Activated T-cell treated with anti-CD3 and anti-CD28 coated beads, Interleukin-2, amount 50 U/mL, for 4 hours (primary cell): ENCODE results near the gene CHRNG. TPM values are rescaled to one million over a fixed set of nuclear protein-coding genes. Genes with fewer than 3 reads are reported as not detected.
"Not testable (repeated sequence)": the region's sequence is repeated elsewhere in the genome, so short reads cannot be mapped to it uniquely, and the experiment has no call there.

Experiments
- ATAC-seq, 2 donors: fragments of 200-7000 bp; cut with Tn5 transposase; one replicate each; pipeline ENCODE4 v1.10.0; 2021
- DNase-seq: peaks from one replicate; pipeline ENCODE4 v3.0.0-alpha.2; 2020
- H3K27me3 Mint-ChIP-seq: one replicate; pipeline ENCODE4 v1.8.0; 2021; ENCODE audit warnings: low read depth, mixed read lengths
- H3K36me3 Mint-ChIP-seq: one replicate; pipeline ENCODE4 v1.8.0; 2022; ENCODE audit warnings: mixed read lengths; ENCODE audit not compliant: insufficient read depth
- H3K4me1 Mint-ChIP-seq: one replicate; pipeline ENCODE4 v1.8.0; 2021; ENCODE audit warnings: low read depth, mixed read lengths
- H3K4me3 Mint-ChIP-seq: one replicate; pipeline ENCODE4 v1.8.0; 2021; ENCODE audit warnings: mild to moderate bottlenecking, moderate library complexity, mixed read lengths
- H3K9me3 Mint-ChIP-seq: one replicate; pipeline ENCODE4 v1.8.0; 2021; ENCODE audit warnings: mixed read lengths
- total RNA-seq, 3 donors: library from RNA; stranded (reverse); gene quantifications; one replicate each; pipeline ENCODE4 v1.2.1, GENCODE V29; 2021

Gene CHRNG
- total RNA-seq, 3 donors from 2014 or later = not detected

DNA sequence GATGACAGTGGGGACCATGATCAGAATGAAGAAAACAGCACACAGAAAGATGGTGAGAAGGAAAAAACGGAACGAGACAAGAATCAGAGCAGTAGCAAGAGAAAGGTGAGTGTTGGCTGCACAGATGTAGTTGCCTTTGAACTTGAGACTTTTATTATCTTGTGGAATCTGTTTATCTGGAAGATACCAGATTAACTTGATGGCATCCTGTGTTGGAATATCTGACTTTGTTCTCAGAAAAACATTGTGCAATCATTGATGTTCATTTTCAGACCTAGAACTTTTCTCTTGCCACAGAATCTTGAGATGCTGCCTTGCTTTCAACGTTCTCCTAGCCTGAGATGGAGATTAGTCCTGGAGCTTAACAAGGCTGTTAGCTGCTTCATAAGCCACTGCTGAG lies 16.9 kb downstream of the CHRNG start:
- DNase-seq = no peak
- no peak for ATAC-seq
- Mint-ChIP-seq H3K9me3 (no peaks in the 10 kb centered on the region), H3K27me3 (no peaks in the 10 kb centered on the region), H3K4me3 (no peak overlapping the region), H3K4me1 (peaks cover 48% of the 10 kb centered on the region), H3K36me3 (peaks cover 49% of the 10 kb centered on the region)

DNA sequence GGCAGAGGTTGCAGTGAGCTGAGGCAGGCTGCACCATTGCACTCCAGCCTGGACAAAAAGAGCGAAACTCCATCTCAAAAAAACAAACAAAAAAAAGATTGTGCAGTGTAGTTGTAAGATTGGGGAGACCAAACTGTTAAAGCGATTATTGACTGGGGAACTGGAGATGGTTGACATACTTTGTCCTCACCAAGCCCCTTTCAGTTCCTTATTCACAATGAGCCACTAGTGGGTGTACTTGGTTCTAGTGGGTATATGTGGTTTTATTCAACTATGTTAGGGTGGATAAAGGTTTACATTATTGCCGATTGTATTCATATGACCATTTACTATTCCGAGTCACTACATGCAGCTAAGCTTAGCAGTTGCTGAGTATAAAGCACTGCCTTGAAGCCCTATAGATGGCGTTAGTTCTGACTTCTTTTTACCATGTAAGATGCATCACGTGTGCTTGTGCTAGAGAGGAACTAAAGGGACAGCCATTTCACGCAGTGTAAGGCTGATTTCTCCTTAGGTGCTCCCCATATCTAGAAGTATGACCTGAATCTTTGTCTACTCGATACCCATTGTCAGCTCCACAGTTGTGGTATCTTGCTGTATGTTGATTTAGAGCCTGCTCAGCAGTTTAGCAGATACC lies 23.1 kb downstream of the CHRNG start:
- H3K4me3 Mint-ChIP-seq = no peak overlapping the region
- H3K4me1 Mint-ChIP-seq = no peaks in the 10 kb centered on the region
- ATAC-seq = no peak
- peaks cover 48% of the 10 kb centered on the region for H3K36me3 Mint-ChIP-seq
- no peaks in the 10 kb centered on the region for H3K27me3 Mint-ChIP-seq
- H3K9me3 Mint-ChIP-seq = no peaks in the 10 kb centered on the region
- no peak for DNase-seq

DNA sequence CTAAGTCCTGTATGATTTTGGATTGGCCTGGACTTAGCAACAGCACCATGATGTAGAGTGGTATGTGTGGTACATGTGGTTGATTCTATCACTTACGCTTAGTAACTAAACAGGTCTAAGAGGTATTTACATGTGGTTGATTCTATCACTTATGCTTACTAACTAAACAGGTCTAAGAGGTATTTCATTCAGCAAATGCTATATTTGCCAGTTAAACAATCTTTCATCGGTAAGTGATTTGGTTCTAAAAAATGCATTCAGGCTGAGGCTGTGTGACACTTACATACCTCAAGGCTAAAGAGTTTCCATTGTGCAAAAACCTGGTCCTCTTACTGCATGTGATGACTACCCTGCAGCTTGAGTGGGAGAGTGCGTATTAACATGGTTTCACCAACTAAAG lies 24.1 kb downstream of the CHRNG start:
- H3K4me1 Mint-ChIP-seq = no peaks in the 10 kb centered on the region
- H3K27me3 Mint-ChIP-seq = no peaks in the 10 kb centered on the region
- DNase-seq (no peak), ATAC-seq (peak in 1 of 2 donors; percentile 37)
- H3K36me3 Mint-ChIP-seq = peaks cover 51% of the 10 kb centered on the region
- no peaks in the 10 kb centered on the region for H3K9me3 Mint-ChIP-seq
- no peak overlapping the region for H3K4me3 Mint-ChIP-seq

DNA sequence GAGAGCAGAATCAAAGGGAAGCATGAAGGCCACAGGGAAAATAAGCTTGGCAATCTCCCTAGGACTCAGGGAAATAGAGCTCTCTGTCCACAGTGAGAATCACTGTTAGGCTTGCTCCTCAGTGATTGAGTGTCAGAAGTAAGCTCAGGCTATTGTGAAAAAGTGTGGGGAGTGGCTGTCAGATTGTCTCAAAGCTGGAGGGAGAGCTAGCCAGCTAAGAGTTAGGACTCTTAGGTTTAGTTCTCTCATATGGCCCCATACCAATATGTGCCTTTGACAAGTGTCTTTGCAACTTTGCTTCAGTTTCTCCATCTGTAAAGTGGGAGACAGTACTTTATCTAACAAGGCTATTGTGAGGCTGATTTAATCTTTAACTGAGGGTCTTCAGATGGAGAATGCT lies 28.2 kb downstream of the CHRNG start:
- no peaks in the 10 kb centered on the region for H3K4me1 Mint-ChIP-seq
- DNase-seq (no peak), ATAC-seq (no peak)
- H3K36me3 Mint-ChIP-seq = peaks cover 53% of the 10 kb centered on the region
- no peak overlapping the region for H3K4me3 Mint-ChIP-seq
- no peaks in the 10 kb centered on the region for H3K9me3 Mint-ChIP-seq
- no peaks in the 10 kb centered on the region for H3K27me3 Mint-ChIP-seq

DNA sequence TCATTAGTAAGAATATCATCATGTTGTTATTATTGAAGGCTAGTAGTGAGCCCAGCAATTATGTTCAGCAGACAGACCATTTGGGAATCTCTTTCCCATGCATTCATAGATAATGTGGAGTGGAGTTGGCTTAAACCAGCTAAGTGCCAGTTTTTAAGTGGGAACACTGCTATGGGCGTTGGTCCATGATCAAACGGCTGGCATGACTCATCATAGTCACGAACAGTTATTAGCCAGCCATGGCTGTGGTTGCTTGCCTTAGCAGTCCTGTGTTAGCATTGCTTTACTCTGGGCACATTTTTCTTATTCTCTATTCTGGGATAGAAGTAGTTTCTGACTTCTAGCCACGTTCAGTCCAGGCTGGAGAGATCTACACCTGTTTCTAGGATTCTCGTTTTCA lies 28.7 kb downstream of the CHRNG start:
- Mint-ChIP-seq H3K9me3 (no peaks in the 10 kb centered on the region), H3K4me1 (no peaks in the 10 kb centered on the region), H3K4me3 (no peak overlapping the region), H3K27me3 (no peaks in the 10 kb centered on the region), H3K36me3 (peaks cover 52% of the 10 kb centered on the region)
- ATAC-seq = no peak
- no peak for DNase-seq

DNA sequence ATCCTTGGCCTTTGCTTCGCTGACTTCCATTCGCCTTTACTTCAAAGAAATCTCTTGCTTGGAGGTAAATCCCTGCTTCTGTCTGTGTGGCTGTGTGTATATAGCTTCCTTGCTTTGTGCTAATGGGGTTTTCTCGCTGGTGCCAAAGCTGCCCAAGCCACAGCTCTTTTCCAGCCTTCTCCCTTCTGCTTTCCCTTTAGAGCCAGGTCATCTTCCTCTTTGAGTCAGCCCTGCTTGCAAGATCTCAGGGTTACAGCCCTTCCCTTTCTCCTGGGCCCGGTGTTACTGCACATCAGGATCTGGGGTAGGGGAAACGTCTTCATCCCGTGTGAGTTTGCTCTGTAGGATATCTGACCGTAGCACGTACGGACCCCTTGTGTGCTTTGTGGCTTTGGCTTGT lies 30.0 kb downstream of the CHRNG start:
- ATAC-seq (no peak), DNase-seq (no peak)
- peaks cover 46% of the 10 kb centered on the region for H3K36me3 Mint-ChIP-seq
- no peaks in the 10 kb centered on the region for H3K9me3 Mint-ChIP-seq
- H3K27me3 Mint-ChIP-seq = no peaks in the 10 kb centered on the region
- H3K4me3 Mint-ChIP-seq = no peak overlapping the region
- H3K4me1 Mint-ChIP-seq = no peaks in the 10 kb centered on the region

DNA sequence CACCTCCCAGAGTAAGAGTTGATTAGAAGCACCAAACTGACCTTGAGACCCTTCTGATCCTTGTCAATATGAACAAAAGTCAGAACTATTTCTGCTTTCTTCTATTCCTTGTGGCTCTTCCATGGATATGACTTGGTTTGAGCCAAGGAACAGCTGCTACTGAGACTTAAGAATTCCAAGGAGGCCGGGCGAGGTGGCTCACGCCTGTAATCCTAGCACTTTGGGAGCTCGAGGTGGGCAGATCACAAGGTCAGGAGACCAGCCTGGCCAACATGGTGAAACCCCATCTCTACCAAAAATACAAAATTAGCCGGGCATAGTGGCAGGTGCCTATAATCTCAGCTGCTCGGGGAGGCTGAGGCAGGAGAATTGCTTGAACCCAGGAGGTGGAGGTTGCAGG lies 31.0 kb downstream of the CHRNG start:
- not testable (repeated sequence) for H3K4me1 Mint-ChIP-seq, DNase-seq, ATAC-seq, H3K9me3 Mint-ChIP-seq, H3K27me3 Mint-ChIP-seq, H3K4me3 Mint-ChIP-seq
- peaks cover 44% of the 10 kb centered on the region for H3K36me3 Mint-ChIP-seq

DNA sequence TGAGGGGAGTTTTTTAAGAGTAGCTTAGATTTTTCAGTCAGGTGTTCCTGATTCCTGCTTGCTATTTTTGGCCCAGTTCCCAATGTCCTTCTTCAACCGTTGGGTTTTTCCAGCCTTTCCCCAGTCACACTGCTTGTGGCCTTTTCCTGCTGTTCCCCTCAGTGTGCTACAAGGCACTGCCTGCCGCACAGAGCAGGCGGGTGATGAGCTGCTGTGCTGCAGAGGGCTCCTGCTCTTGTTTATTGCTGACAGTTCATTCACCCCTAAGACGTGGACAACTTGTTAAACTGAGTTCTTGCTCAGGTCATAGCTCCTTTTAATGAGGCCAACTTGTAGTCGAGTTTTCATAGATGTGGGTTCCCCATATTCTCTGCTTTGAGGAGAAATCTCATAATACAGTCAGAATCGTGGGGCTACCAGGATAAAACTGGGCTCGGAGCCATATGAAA lies 31.6 kb downstream of the CHRNG start:
- peaks cover 42% of the 10 kb centered on the region for H3K36me3 Mint-ChIP-seq
- no peaks in the 10 kb centered on the region for H3K9me3 Mint-ChIP-seq
- H3K4me3 Mint-ChIP-seq = no peak overlapping the region
- ATAC-seq = no peak
- H3K27me3 Mint-ChIP-seq = no peaks in the 10 kb centered on the region
- H3K4me1 Mint-ChIP-seq = no peaks in the 10 kb centered on the region
- DNase-seq = no peak

DNA sequence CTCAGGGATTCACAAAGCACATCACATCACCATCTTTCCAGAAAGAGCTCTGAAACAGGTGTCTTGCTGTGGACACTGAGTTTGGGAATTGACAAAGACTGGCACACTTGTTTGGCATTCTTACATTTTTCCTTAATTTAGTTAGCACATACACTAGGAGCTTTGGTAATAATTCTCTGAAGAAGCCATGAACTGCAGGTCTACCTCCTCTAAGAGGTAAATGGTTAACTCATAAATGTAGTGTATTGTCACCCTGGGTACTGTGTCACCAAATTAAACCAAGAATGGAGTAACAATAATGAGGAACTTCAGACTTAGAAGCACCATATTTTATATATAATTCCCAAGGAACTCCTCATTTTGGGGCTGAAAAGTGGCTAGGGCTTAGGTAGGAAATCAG lies 33.5 kb downstream of the CHRNG start:
- H3K27me3 Mint-ChIP-seq = no peaks in the 10 kb centered on the region
- no peaks in the 10 kb centered on the region for H3K4me1 Mint-ChIP-seq
- peaks cover 39% of the 10 kb centered on the region for H3K36me3 Mint-ChIP-seq
- H3K9me3 Mint-ChIP-seq = no peaks in the 10 kb centered on the region
- ATAC-seq (no peak), DNase-seq (no peak)
- no peak overlapping the region for H3K4me3 Mint-ChIP-seq

DNA sequence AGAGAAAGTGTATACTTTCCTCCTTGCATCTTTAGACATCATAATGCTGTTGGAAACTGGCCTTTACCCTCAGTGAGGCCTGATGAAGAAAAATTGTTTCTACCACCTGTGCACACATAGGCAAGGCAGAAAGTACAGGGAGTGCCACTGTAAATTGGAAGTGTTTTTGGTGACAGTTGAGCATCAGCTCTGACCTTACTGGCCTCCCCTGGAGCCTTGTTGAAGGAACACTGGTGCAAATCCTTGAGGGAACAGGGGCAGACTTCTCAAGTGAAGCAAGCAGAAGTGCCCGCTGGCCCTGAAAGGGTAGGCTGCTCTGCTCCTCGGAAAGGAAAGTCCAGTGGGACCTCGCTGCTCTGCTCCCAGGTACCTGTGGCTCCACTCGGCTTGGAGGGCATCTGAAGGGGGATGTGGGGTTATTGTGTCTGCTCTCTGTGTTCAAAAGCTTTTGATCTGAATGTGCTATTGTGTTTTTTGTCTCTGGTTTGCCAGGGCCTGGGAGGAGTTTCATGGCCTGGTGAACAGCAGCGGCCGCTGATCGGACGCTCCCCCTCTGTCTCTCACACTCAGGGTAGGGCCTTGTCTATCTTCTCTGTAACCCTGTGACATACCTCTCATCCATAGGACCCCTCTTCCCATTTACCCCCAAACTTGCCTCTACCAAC lies 34.4 kb downstream of the CHRNG start:
- Mint-ChIP-seq H3K9me3 (no peaks in the 10 kb centered on the region), H3K36me3 (peaks cover 32% of the 10 kb centered on the region), H3K4me3 (no peak overlapping the region), H3K27me3 (no peaks in the 10 kb centered on the region), H3K4me1 (no peaks in the 10 kb centered on the region)
- ATAC-seq (no peak), DNase-seq (no peak)

DNA sequence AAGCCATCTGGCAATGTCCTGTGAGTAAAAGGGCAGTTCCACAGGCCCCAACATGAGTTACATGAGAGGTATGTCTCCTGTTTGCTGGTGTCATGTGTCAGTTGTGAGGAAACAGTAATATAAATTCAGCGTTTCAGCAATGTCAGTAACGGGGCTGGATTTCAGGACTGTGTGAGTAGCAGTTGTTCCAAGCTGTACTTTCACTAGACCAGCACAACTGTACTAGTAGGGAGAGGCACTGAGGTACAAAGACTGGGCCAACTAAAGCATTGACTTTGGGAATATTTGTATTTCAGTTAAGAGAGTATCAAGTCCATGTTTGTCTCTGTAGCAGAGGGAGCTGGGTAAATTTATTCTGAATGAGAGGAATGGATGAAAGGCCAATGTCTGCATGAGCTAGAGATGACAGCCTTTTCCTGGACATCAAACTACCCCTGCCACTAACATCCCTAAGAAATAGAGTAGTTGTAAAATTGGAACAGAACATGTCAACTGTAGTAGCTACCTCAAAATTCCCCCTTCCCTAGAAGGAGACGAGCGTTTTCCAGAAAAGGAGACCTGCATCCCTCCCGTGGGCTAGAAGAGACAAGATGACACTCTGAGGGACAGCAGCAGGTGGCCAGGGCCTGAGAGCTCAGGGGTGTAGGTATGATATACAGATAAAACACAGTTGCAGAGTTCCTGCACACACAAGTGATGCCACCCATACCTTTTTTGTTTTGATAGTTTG lies 35.3 kb downstream of the CHRNG start:
- no peaks in the 10 kb centered on the region for H3K27me3 Mint-ChIP-seq
- H3K4me3 Mint-ChIP-seq = no peak overlapping the region
- H3K9me3 Mint-ChIP-seq = no peaks in the 10 kb centered on the region
- no peaks in the 10 kb centered on the region for H3K4me1 Mint-ChIP-seq
- H3K36me3 Mint-ChIP-seq = peaks cover 26% of the 10 kb centered on the region
- DNase-seq = no peak
- no peak for ATAC-seq

DNA sequence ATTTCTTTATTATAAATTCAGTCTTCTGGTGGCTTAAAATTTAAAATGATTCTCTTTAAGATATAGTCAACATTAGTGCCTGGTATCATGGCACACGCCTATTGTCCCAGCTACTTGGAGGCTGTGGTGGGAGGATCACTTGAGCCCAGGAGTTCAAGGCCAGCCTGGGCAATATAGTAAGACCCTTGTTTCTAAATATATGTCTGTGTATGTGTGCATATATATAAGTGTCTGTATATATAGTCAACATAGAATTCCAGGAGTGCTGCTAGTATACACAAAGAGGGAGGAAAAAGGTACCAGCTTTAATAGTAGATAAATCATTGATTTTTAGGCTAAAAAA lies 35.9 kb downstream of the CHRNG start:
- Mint-ChIP-seq H3K4me1 (no peaks in the 10 kb centered on the region), H3K9me3 (no peaks in the 10 kb centered on the region), H3K27me3 (no peaks in the 10 kb centered on the region), H3K36me3 (peaks cover 27% of the 10 kb centered on the region), H3K4me3 (no peak overlapping the region)
- ATAC-seq = no peak
- no peak for DNase-seq

DNA sequence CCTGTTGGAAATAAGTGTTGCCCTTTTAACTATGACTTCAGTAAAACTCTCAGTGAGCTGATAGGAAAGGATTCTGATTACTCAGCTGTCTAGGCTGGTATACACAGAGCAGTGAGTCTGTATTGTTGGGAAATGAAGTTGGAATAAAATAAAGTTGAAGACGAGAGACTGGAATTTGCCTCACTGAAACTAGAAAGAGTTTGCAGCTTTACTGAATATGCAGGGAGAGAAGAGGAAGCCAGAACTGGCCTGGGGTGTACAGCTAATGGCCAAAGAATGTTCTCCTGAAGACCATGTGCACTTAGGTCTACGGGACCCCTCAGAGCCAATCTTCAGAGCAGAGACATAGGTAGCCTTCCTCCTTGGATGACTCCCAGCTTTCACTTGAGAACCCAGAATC lies 37.5 kb downstream of the CHRNG start:
- no peak for ATAC-seq
- H3K27me3 Mint-ChIP-seq = no peaks in the 10 kb centered on the region
- no peak for DNase-seq
- peaks cover 38% of the 10 kb centered on the region for H3K36me3 Mint-ChIP-seq
- no peak overlapping the region for H3K4me3 Mint-ChIP-seq
- H3K9me3 Mint-ChIP-seq = no peaks in the 10 kb centered on the region
- no peaks in the 10 kb centered on the region for H3K4me1 Mint-ChIP-seq

DNA sequence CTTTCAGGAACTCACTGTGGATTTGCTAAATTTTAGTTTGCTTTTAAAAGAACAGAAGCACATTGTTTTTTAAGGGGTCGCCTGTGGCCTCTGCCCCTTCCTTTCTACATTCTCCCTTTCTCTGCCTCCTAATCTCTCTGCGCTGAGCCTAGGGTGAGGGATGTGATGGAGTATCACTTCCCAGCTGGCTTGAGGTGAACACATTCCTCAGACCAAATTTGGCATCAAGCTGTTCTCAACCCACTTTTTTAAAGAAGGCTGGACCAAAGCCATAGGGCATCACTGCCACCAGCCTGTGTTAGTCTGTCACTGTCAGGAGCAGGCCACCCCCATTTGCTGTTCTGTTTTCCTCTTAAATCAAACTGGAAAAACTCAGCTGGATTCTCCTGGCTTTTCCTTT lies 38.3 kb downstream of the CHRNG start:
- ATAC-seq = no peak
- Mint-ChIP-seq H3K4me3 (no peak overlapping the region), H3K9me3 (no peaks in the 10 kb centered on the region), H3K36me3 (peaks cover 45% of the 10 kb centered on the region), H3K27me3 (no peaks in the 10 kb centered on the region), H3K4me1 (no peaks in the 10 kb centered on the region)
- no peak for DNase-seq

DNA sequence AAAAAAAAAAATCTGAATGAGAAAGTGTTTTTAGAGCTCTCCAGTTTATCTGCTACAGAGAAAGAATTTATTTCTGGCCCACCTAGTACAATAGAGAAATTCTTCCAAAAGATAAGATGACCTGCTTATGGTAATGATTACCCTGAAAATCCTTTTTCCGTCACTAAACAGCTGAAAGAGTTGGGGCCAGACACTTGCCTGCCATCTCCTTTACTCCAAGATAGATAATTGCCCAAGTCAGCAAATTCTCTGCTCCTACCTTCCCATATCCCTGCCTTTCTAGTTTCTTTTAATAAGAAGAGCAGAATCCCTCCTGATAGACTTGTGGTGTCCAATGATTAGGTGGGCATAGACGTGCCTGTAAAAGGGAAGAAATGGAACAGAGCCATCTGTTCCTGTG lies 39.1 kb downstream of the CHRNG start:
- no peaks in the 10 kb centered on the region for H3K9me3 Mint-ChIP-seq
- no peaks in the 10 kb centered on the region for H3K27me3 Mint-ChIP-seq
- H3K4me1 Mint-ChIP-seq = no peaks in the 10 kb centered on the region
- ATAC-seq (no peak), DNase-seq (no peak)
- H3K4me3 Mint-ChIP-seq = no peak overlapping the region
- peaks cover 52% of the 10 kb centered on the region for H3K36me3 Mint-ChIP-seq
